DOHH2 (cell line): ENCODE data around the gene BHLHA15.
A peak's percentile ranks its signal among the peaks of the same experiment; 100 is the strongest.

Experiments
- H3F3A ChIP-seq: fragments of 200-600 bp; sonication (generic), shearing (Covaris generic); 2 replicates; pipeline ENCODE4 v1.6.0; 2016; ENCODE audit warnings: antibody characterized with exemption, mild to moderate bottlenecking; ENCODE audit not compliant: control insufficient read depth, insufficient read depth
- H3K27ac ChIP-seq: fragments of 200-600 bp; sonication (generic); 2 replicates; pipeline ENCODE4 v1.5.1; 2014; ENCODE audit warnings: low read depth, mild to moderate bottlenecking, low read length, moderate library complexity
- H3K27me3 ChIP-seq: fragments of 200-600 bp; sonication (generic); 2 replicates; pipeline ENCODE4 v1.6.1; 2014; ENCODE audit warnings: mild to moderate bottlenecking, low read length, mixed read lengths; ENCODE audit not compliant: control insufficient read depth
- H3K36me3 ChIP-seq: fragments of 200-600 bp; sonication (generic); 2 replicates; pipeline ENCODE4 v1.6.1; 2014; ENCODE audit warnings: mild to moderate bottlenecking, low read length, moderate library complexity, mixed read lengths; ENCODE audit not compliant: control insufficient read depth
- H3K4me1 ChIP-seq: fragments of 200-600 bp; sonication (generic); 2 replicates; pipeline ENCODE4 v1.6.1; 2014; ENCODE audit warnings: mild to moderate bottlenecking, low read length, mixed read lengths; ENCODE audit not compliant: control insufficient read depth
- H3K4me2 ChIP-seq: fragments of 200-600 bp; sonication (generic); 2 replicates; pipeline ENCODE4 v1.6.0; 2014; ENCODE audit warnings: mild to moderate bottlenecking, low read length, moderate library complexity
- H3K4me3 ChIP-seq: fragments of 200-600 bp; sonication (generic); 2 replicates; pipeline ENCODE4 v1.5.1; 2014; ENCODE audit warnings: mild to moderate bottlenecking, low read length, mixed read lengths
- H3K79me2 ChIP-seq: fragments of 200-600 bp; sonication (generic); 2 replicates; pipeline ENCODE4 v1.6.1; 2014; ENCODE audit warnings: mild to moderate bottlenecking, low read length, mixed read lengths; ENCODE audit not compliant: control insufficient read depth
- H3K9me2 ChIP-seq: fragments of 200-600 bp; sonication (generic); replicated peaks from 2 replicates; pipeline ENCODE4 v1.6.1; 2014; ENCODE audit warnings: mild to moderate bottlenecking, low read length, mixed read lengths; ENCODE audit not compliant: control insufficient read depth
- H3K9me3 ChIP-seq: fragments of 200-600 bp; sonication (generic); 2 replicates; pipeline ENCODE4 v1.6.1; 2014; ENCODE audit warnings: antibody characterized with exemption, low read length, mixed read lengths; ENCODE audit not compliant: control insufficient read depth, insufficient read depth
- H4K20me1 ChIP-seq: fragments of 200-600 bp; sonication (generic); 2 replicates; pipeline ENCODE4 v1.6.0; 2014; ENCODE audit warnings: low read depth, mild to moderate bottlenecking, antibody characterized with exemption, low read length, moderate library complexity; ENCODE audit not compliant: control insufficient read depth, insufficient read depth
- EZH2phosphoT487 ChIP-seq: fragments of 200-600 bp; sonication (generic); IDR thresholded peaks from 2 replicates; pipeline ENCODE4 v1.6.1; 2017; ENCODE audit warnings: borderline replicate concordance, mild to moderate bottlenecking, antibody characterized with exemption, low read length, moderate library complexity, mixed read lengths
- TF ChIP-seq, protein P1 (sequence below): fragments of 200-600 bp; sonication (generic); IDR thresholded peaks from one replicate; pipeline ENCODE4 v1.5.1; 2014; ENCODE audit warnings: antibody characterized with exemption, mild to moderate bottlenecking, low read depth, low read length; ENCODE audit not compliant: poor library complexity, severe bottlenecking

BHLHA15 gene

DNA sequence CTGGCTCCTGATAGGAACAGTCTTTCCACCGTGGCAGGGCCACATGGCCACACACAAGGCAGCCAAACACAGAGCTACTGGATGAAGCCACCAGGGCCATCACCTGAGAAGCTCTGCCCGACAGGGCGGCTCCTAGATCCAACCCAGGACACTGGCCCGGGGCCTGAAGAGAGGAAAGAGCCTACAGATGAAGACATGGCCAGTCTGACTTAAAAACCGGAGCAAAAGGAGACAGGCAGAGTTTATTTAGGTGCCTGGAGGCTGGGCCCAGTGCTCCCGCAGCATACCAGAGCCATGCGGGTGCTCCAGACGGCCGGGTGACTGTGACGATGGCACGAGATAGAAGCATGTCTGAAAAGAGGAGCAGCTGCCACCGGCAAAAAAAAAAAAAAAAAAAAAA is 36.9 kb downstream of the BHLHA15 start:
- TF ChIP-seq, protein P1, sequence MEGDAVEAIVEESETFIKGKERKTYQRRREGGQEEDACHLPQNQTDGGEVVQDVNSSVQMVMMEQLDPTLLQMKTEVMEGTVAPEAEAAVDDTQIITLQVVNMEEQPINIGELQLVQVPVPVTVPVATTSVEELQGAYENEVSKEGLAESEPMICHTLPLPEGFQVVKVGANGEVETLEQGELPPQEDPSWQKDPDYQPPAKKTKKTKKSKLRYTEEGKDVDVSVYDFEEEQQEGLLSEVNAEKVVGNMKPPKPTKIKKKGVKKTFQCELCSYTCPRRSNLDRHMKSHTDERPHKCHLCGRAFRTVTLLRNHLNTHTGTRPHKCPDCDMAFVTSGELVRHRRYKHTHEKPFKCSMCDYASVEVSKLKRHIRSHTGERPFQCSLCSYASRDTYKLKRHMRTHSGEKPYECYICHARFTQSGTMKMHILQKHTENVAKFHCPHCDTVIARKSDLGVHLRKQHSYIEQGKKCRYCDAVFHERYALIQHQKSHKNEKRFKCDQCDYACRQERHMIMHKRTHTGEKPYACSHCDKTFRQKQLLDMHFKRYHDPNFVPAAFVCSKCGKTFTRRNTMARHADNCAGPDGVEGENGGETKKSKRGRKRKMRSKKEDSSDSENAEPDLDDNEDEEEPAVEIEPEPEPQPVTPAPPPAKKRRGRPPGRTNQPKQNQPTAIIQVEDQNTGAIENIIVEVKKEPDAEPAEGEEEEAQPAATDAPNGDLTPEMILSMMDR: no peak
- TF ChIP-seq EZH2phosphoT487: no peak
- H3K36me3 ChIP-seq: peaks cover 2% of the 10 kb centered on the region; the same call in 1 of the 2 replicates
- H3K27me3 ChIP-seq: no peaks in the 10 kb centered on the region
- peaks cover 11% of the 10 kb centered on the region for H3K79me2 ChIP-seq
- H3K9me3 ChIP-seq: no peaks in the 10 kb centered on the region
- H3F3A ChIP-seq: peaks cover 16% of the 10 kb centered on the region
- no peak overlapping the region for H3K27ac ChIP-seq
- no peaks in the 10 kb centered on the region for H3K9me2 ChIP-seq
- H3K4me2 ChIP-seq: no peak overlapping the region
- H3K4me1 ChIP-seq: peaks cover 45% of the 10 kb centered on the region
- no peak overlapping the region for H3K4me3 ChIP-seq
- no peaks in the 10 kb centered on the region for H4K20me1 ChIP-seq

DNA sequence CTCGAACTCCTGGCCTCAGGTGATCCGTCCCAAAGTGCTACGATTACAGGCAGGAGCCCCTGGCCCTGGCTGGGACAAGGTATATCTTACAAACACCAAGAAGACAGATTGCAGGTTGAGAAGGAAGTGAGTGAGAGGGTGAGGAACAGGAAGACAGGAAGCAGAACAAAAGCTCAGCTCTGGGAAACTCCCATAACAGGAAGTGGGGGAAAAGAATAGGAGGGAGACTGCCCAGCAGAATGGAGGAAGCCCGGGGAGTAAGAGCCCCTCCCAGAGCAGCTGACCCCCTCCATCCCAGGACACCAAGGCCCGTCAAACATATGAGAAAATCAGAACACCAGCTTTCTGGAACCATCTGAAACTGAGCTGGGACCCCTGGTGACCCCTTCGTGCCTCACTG is 37.9 kb downstream of the BHLHA15 start:
- H3F3A ChIP-seq: peaks cover 16% of the 10 kb centered on the region
- no peaks in the 10 kb centered on the region for H3K9me3 ChIP-seq
- H3K36me3 ChIP-seq: peaks cover 2% of the 10 kb centered on the region; the same call in 1 of the 2 replicates
- H3K4me3 ChIP-seq: peak overlapping the region; percentile 47
- H3K9me2 ChIP-seq: no peaks in the 10 kb centered on the region
- no peaks in the 10 kb centered on the region for H4K20me1 ChIP-seq
- H3K27ac ChIP-seq: peak overlapping the region; percentile 35
- H3K27me3 ChIP-seq: no peaks in the 10 kb centered on the region
- H3K4me1 ChIP-seq: peaks cover 44% of the 10 kb centered on the region
- TF ChIP-seq, protein P1: no peak
- no peak for TF ChIP-seq EZH2phosphoT487
- H3K79me2 ChIP-seq: peaks cover 11% of the 10 kb centered on the region
- peak overlapping the region; percentile 64 for H3K4me2 ChIP-seq

DNA sequence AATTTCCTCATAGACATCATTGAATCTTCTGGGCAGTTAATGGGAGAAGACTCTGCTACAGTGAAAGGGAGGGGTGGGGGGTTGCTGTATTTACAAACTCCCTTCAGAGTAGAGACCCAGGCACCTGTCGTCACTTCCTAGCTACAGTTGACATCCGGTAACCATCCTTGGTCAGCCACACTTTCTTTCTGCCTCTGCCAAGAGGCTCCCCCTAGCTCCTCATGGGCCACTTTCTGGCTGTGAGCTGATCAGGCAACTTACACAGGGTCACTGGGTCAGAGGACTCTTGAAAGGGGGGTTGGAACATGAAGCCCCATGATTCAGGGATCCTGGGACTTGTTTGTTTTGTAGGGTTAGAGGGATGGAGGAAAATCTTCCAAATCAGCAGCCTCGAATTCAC is 39.5 kb downstream of the BHLHA15 start:
- Histone ChIP-seq H3K4me1 (peaks cover 42% of the 10 kb centered on the region), H3F3A (peaks cover 16% of the 10 kb centered on the region), H3K36me3 (peaks cover 2% of the 10 kb centered on the region; the same call in 1 of the 2 replicates), H3K4me2 (peak overlapping the region; percentile 96), H3K9me2 (no peaks in the 10 kb centered on the region), H4K20me1 (no peaks in the 10 kb centered on the region), H3K27ac (peak overlapping the region; percentile 81), H3K27me3 (no peaks in the 10 kb centered on the region), H3K79me2 (peaks cover 11% of the 10 kb centered on the region), H3K4me3 (peak overlapping the region; percentile 86), H3K9me3 (no peaks in the 10 kb centered on the region)
- TF ChIP-seq, protein P1: peak; percentile 56
- no peak for TF ChIP-seq EZH2phosphoT487
